Measurements from ENCODE around the gene BEAN1.

BEAN1 gene

DNA sequence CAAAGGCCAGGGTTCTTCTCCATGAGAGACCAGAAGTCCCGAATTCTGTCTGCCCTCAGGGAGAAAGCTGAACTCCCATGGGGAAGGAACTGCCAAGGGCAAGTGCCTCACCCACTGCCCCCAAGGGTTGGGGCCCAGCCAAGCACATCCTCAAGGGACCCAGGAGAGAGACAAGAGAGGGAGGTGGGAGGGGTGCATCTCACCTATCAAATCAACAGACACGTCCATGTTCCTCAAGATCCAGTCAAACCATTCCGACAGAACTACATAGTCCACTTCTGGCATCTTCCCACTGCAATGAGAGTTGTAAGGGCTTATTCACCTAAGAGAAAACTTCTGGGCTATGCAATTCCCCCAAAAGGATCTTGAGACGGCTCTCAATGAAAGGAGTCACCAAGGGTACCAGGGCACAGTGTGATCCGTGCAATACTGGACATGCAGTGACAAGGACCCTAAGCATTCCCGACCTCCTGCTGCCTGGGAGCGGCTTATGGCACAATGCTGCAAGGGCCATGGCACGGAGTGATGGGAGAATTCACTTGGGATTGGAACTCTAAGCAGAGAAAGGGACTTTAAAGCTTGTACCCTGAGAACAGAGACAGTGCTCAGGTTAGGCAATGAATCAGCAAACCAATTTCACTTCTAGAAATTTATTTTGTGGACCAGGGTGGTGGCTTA lies 90.6 kb downstream of the BEAN1 start:
- no peak overlapping the region for H3K9ac ChIP-seq (ENCODE audit: low read length)
- H3K4me3 ChIP-seq (ENCODE audit: low read depth, low read length): no peak overlapping the region
- peak overlapping the region; percentile 19 for H3K14ac ChIP-seq (ENCODE audit: low read length)
- no CpG with 5 or more reads among the region's 8 CpGs for WGBS (ENCODE audit: extremely low coverage, insufficient coverage, insufficient read length)
- H3K23ac ChIP-seq (ENCODE audit: low read length): no peak overlapping the region
- H3K4me2 ChIP-seq (ENCODE audit: low read length): no peak overlapping the region
- H3K79me2 ChIP-seq (ENCODE audit: control insufficient read depth, insufficient read depth, low read length, poor library complexity): peaks cover 2% of the 10 kb centered on the region
- peak overlapping the region; percentile 10 for H3K18ac ChIP-seq (ENCODE audit: low read length)
- H3K79me1 ChIP-seq (ENCODE audit: low read length): peaks cover 11% of the 10 kb centered on the region
- H3K9me3 ChIP-seq (ENCODE audit: insufficient read depth, low read depth, low read length): peaks cover 2% of the 10 kb centered on the region
- H2AK5ac ChIP-seq (ENCODE audit: low read length): peak overlapping the region; percentile 57
- peak overlapping the region; percentile 81 for H4K8ac ChIP-seq (ENCODE audit: low read depth, low read length)
- H3K36me3 ChIP-seq (ENCODE audit: control insufficient read depth in 1 of 2, insufficient read depth in 2 of 2, low read length in 2 of 2): no peaks in the 10 kb centered on the region
- peak overlapping the region; percentile 56 for H3K27ac ChIP-seq (ENCODE audit: low read depth, low read length)
- H3K4me1 ChIP-seq (ENCODE audit: control insufficient read depth in 1 of 2, insufficient read depth in 2 of 2, low read length in 2 of 2): peaks cover 27 to 34% of the 10 kb centered on the region in 2 experiments
- no peak overlapping the region for H3K4ac ChIP-seq (ENCODE audit: low read depth, low read length)
- H2BK5ac ChIP-seq (ENCODE audit: low read depth, low read length, poor library complexity): peak overlapping the region; percentile 28
- H2BK120ac ChIP-seq (ENCODE audit: insufficient read depth, low read length, poor library complexity): peak overlapping the region; percentile 72
- no peaks in the 10 kb centered on the region for H3K27me3 ChIP-seq (ENCODE audit: insufficient read depth, low read length)
- peak overlapping the region; percentile 61 for H2BK12ac ChIP-seq (ENCODE audit: low read length)
- H2AFZ ChIP-seq (ENCODE audit: insufficient read depth, low read length, poor library complexity): no peak overlapping the region
- H4K91ac ChIP-seq (ENCODE audit: low read depth, low read length): peak overlapping the region; percentile 79
- H4K12ac ChIP-seq (ENCODE audit: low read depth, low read length): peak overlapping the region; percentile 61
- no peak for DNase-seq

DNA sequence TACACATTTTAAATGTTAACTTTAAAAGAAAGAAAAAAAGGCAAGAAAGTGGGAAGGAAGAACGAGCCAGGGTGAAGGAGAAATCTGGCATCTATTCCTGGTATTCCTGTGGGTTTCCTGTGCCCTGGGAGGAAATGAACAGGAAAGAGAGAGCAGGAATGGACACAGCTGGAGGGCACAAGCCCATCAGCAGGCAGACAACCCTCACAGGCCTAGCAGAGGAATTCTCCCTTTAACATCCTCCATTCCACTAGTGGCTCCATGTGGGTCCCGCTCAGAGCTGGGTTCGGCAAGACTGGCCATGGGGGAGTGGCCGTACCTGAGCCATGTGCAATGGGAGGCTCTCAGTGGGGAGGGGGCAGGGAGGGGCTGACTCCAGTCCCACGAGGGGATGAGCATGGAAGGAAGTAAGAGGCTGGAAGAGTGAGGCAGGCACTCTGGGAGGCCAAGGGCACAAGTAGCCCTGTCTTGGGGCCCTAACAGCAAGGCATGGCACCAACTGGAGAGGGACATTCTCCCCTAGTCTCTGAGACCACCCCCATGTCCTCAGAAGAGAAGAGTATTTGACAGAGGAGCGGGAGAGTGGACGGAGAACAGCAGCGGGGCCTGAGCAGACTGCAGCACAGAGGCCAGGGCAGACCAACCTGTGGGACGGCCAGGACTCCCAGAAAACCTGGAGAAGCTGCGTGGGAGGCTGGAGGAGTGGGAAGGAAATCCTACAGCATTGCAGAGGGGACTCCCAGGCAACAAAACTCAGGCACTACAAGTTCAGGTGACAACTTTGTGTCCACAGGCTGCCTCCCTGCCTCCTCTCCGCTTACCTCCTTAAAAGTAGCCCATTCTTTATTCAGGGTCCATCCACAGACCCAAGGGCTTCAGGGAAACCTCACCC lies 92.6 kb downstream of the BEAN1 start:
- no CpG with 5 or more reads among the region's 11 CpGs for WGBS (ENCODE audit: extremely low coverage, insufficient coverage, insufficient read length)

DNA sequence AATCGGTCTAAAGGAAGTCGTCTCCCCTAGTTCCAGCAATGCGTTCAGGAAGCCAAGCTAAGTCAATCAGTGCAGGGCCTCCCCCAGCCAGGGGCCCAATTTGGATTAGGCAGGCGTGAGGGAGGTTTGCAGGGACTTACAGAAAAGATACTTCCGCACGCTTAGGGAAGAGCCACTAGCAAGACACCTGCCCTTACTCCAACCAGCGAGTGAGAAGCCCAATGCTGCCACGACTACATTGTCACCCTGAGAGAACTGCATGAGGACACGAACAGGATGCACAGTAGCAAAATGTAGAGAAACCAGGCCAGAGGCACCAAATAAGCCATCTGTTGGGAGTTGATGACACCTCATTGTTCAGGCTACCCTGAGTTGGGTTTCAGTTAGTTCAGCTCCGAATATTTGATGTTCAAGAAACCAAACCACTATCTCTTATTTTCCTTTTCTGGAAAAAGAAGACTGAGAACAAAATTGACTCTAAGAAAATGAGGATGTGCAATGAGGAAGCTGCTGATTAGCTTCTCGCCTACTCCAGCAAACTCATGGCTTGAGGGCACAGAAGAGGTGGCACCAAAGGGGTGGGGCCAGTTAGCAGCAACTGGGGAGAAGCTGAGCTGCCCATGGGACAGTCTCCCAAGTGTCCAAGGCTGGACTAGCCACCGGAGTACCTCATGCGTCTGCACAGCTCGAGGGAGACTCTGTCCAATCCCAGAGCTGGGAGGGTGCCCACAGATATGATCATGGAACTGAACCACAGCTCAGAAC lies 93.5 kb downstream of the BEAN1 start:
- Histone ChIP-seq H3K27me3 (ENCODE audit: insufficient read depth, low read length) (no peaks in the 10 kb centered on the region), H3K4ac (ENCODE audit: low read depth, low read length) (no peak overlapping the region), H3K4me1 (ENCODE audit: control insufficient read depth in 1 of 2, insufficient read depth in 2 of 2, low read length in 2 of 2) (peaks cover 25 to 28% of the 10 kb centered on the region in 2 experiments), H2AK5ac (ENCODE audit: low read length) (no peak overlapping the region), H3K4me2 (ENCODE audit: low read length) (no peak overlapping the region), H3K9me3 (ENCODE audit: insufficient read depth, low read depth, low read length) (peaks cover 2% of the 10 kb centered on the region), H4K91ac (ENCODE audit: low read depth, low read length) (no peak overlapping the region), H3K9ac (ENCODE audit: low read length) (no peak overlapping the region), H3K18ac (ENCODE audit: low read length) (no peak overlapping the region), H4K8ac (ENCODE audit: low read depth, low read length) (no peak overlapping the region), H2BK5ac (ENCODE audit: low read depth, low read length, poor library complexity) (no peak overlapping the region), H3K79me1 (ENCODE audit: low read length) (peaks cover 9% of the 10 kb centered on the region), H4K12ac (ENCODE audit: low read depth, low read length) (no peak overlapping the region), H3K27ac (ENCODE audit: low read depth, low read length) (no peak overlapping the region), H2BK12ac (ENCODE audit: low read length) (no peak overlapping the region), H3K36me3 (ENCODE audit: control insufficient read depth in 1 of 2, insufficient read depth in 2 of 2, low read length in 2 of 2) (no peaks in the 10 kb centered on the region), H3K4me3 (ENCODE audit: low read depth, low read length) (no peak overlapping the region), H3K14ac (ENCODE audit: low read length) (no peak overlapping the region), H2BK120ac (ENCODE audit: insufficient read depth, low read length, poor library complexity) (no peak overlapping the region), H3K23ac (ENCODE audit: low read length) (no peak overlapping the region), H3K79me2 (ENCODE audit: control insufficient read depth, insufficient read depth, low read length, poor library complexity) (peaks cover 2% of the 10 kb centered on the region), H2AFZ (ENCODE audit: insufficient read depth, low read length, poor library complexity) (no peak overlapping the region)
- no CpG with 5 or more reads among the region's 14 CpGs for WGBS (ENCODE audit: extremely low coverage, insufficient coverage, insufficient read length)
- no peak for DNase-seq

More for the DNA sequence above, 92.6 kb downstream of the BEAN1 start:
- H3K36me3 ChIP-seq (ENCODE audit: control insufficient read depth in 1 of 2, insufficient read depth in 2 of 2, low read length in 2 of 2): no peaks in the 10 kb centered on the region
- H3K27ac ChIP-seq (ENCODE audit: low read depth, low read length): no peak overlapping the region
- no peak overlapping the region for H4K8ac ChIP-seq (ENCODE audit: low read depth, low read length)
- no peak overlapping the region for H3K4me3 ChIP-seq (ENCODE audit: low read depth, low read length)
- peaks cover 2% of the 10 kb centered on the region for H3K79me2 ChIP-seq (ENCODE audit: control insufficient read depth, insufficient read depth, low read length, poor library complexity)
- no peak overlapping the region for H4K91ac ChIP-seq (ENCODE audit: low read depth, low read length)
- H2AK5ac ChIP-seq (ENCODE audit: low read length): peak overlapping the region; percentile 26
- H3K23ac ChIP-seq (ENCODE audit: low read length): no peak overlapping the region
- H3K9ac ChIP-seq (ENCODE audit: low read length): no peak overlapping the region
- peaks cover 25 to 28% of the 10 kb centered on the region in 2 experiments for H3K4me1 ChIP-seq (ENCODE audit: control insufficient read depth in 1 of 2, insufficient read depth in 2 of 2, low read length in 2 of 2)
- H3K4ac ChIP-seq (ENCODE audit: low read depth, low read length): no peak overlapping the region
- H4K12ac ChIP-seq (ENCODE audit: low read depth, low read length): peak overlapping the region; percentile 40
- H3K4me2 ChIP-seq (ENCODE audit: low read length): no peak overlapping the region
- H2AFZ ChIP-seq (ENCODE audit: insufficient read depth, low read length, poor library complexity): no peak overlapping the region
- no peak overlapping the region for H3K18ac ChIP-seq (ENCODE audit: low read length)
- peak overlapping the region; percentile 41 for H2BK120ac ChIP-seq (ENCODE audit: insufficient read depth, low read length, poor library complexity)
- peak; percentile 78 to 80 for DNase-seq
- no peak overlapping the region for H3K14ac ChIP-seq (ENCODE audit: low read length)
- H2BK12ac ChIP-seq (ENCODE audit: low read length): peak overlapping the region; percentile 17
- H3K79me1 ChIP-seq (ENCODE audit: low read length): peaks cover 9% of the 10 kb centered on the region
- peaks cover 2% of the 10 kb centered on the region for H3K9me3 ChIP-seq (ENCODE audit: insufficient read depth, low read depth, low read length)
- no peaks in the 10 kb centered on the region for H3K27me3 ChIP-seq (ENCODE audit: insufficient read depth, low read length)
- H2BK5ac ChIP-seq (ENCODE audit: low read depth, low read length, poor library complexity): no peak overlapping the region

DNA sequence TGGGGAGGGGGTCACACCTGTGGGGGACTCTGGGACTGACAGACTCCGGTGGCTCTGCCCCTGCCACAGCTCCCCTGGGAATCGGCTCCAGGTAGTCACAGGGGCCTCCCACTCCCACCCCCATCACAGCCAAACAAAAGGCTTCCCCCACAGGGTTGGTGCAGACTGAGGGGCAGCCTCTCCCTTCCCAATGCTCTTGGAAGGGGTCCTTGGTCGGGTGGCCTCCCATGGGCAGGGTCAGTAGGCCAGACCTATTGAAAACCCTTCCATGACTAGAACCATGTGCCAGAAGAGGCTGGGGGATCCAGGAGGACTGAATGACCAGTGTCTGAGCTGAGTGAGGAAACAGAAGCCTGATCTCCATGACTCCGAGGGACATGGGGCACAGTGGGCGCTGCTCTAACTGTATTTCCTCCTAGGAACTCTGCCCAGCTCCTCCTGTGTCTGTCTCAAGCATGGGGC lies 94.2 kb downstream of the BEAN1 start:
- Histone ChIP-seq H3K23ac (ENCODE audit: low read length) (no peak overlapping the region), H2BK120ac (ENCODE audit: insufficient read depth, low read length, poor library complexity) (no peak overlapping the region), H3K4ac (ENCODE audit: low read depth, low read length) (no peak overlapping the region)

More for the DNA sequence above, 94.2 kb downstream of the BEAN1 start:
- no CpG with 5 or more reads among the region's 5 CpGs for WGBS (ENCODE audit: extremely low coverage, insufficient coverage, insufficient read length)
- Histone ChIP-seq H3K4me2 (ENCODE audit: low read length) (no peak overlapping the region), H4K91ac (ENCODE audit: low read depth, low read length) (no peak overlapping the region), H3K4me1 (ENCODE audit: control insufficient read depth in 1 of 2, insufficient read depth in 2 of 2, low read length in 2 of 2) (peaks cover 23 to 27% of the 10 kb centered on the region in 2 experiments), H3K79me2 (ENCODE audit: control insufficient read depth, insufficient read depth, low read length, poor library complexity) (peaks cover 2% of the 10 kb centered on the region), H3K9ac (ENCODE audit: low read length) (no peak overlapping the region), H2BK5ac (ENCODE audit: low read depth, low read length, poor library complexity) (no peak overlapping the region), H2AFZ (ENCODE audit: insufficient read depth, low read length, poor library complexity) (no peak overlapping the region), H3K18ac (ENCODE audit: low read length) (no peak overlapping the region), H3K9me3 (ENCODE audit: insufficient read depth, low read depth, low read length) (peaks cover 2% of the 10 kb centered on the region), H3K27me3 (ENCODE audit: insufficient read depth, low read length) (no peaks in the 10 kb centered on the region), H4K8ac (ENCODE audit: low read depth, low read length) (no peak overlapping the region), H2AK5ac (ENCODE audit: low read length) (no peak overlapping the region), H2BK12ac (ENCODE audit: low read length) (no peak overlapping the region), H3K27ac (ENCODE audit: low read depth, low read length) (no peak overlapping the region), H3K14ac (ENCODE audit: low read length) (no peak overlapping the region), H4K12ac (ENCODE audit: low read depth, low read length) (no peak overlapping the region), H3K36me3 (ENCODE audit: control insufficient read depth in 1 of 2, insufficient read depth in 2 of 2, low read length in 2 of 2) (no peaks in the 10 kb centered on the region), H3K4me3 (ENCODE audit: low read depth, low read length) (no peak overlapping the region), H3K79me1 (ENCODE audit: low read length) (peaks cover 9% of the 10 kb centered on the region)
- no peak for DNase-seq
